Endothelial cell of umbilical vein (primary cell): ENCODE data around the gene TSPAN4.

ENCODE experiments used
- CTCF ChIP-seq, 2 donors: IDR thresholded peaks; 1 replicate in 1 of 2; 2 replicates in 1 of 2; pipeline ENCODE4 v1.5.1; 2011; ENCODE audit warnings: low read length in 2 of 2, mild to moderate bottlenecking in 2 of 2, moderate library complexity in 2 of 2, control low read depth in 1 of 2, inconsistent platforms in 1 of 2, low read depth in 1 of 2; ENCODE audit not compliant: insufficient read depth in 1 of 2; ENCODE audit errors: extremely low read depth in 1 of 2
- POLR2A ChIP-seq: IDR thresholded peaks from 2 replicates; pipeline ENCODE4 v1.6.1; 2012; ENCODE audit warnings: low read depth, mild to moderate bottlenecking, control low read depth, low read length

- no peak for TF ChIP-seq CTCF (IDR thresholded peaks at IDR 0.05; ENCODE audit: extremely low read depth in 1 of 2, insufficient read depth in 1 of 2, low read depth in 1 of 2, low read length in 2 of 2)
- TF ChIP-seq POLR2A = no peak
Measured at GRCh38 chr11:877565-877964, 34.9 kb downstream of the TSPAN4 start.
